Spleen (tissue), 11 donors: ENCODE data around the gene IMMP2L. TPM values are rescaled to one million over a fixed set of nuclear protein-coding genes. Genes with fewer than 3 reads are reported as not detected.
"Not testable (repeated sequence)": the region's sequence is repeated elsewhere in the genome, so short reads cannot be mapped to it uniquely, and the experiment has no call there.

ENCODE experiments used
- DNase-seq: peaks from one replicate; pipeline ENCODE4 v3.0.0-alpha.2; 2020
- H3K27ac ChIP-seq, 8 donors: fragments of 200-600 bp; sonication (generic) in 7 of 8; 1 replicate in 4 of 8; 2 replicates in 4 of 8; pipeline versions ENCODE4 v1.5.0 to v1.8.0; 2016 to 2021; ENCODE audit warnings: inconsistent platforms in 4 of 8, mild to moderate bottlenecking in 4 of 8, moderate library complexity in 1 of 8
- H3K27me3 ChIP-seq, 7 donors: fragments of 200-600 bp; sonication (generic) in 6 of 7; replicated peaks in 1 of 7; 1 replicate in 4 of 7; 2 replicates in 3 of 7; pipeline versions ENCODE4 v1.5.0 to v1.8.0; 2016 to 2021; ENCODE audit warnings: inconsistent platforms in 3 of 7, mild to moderate bottlenecking in 1 of 7
- H3K36me3 ChIP-seq, 6 donors: fragments of 200-600 bp; sonication (generic) in 5 of 6; 1 replicate in 4 of 6; 2 replicates in 2 of 6; pipeline versions ENCODE4 v1.5.0 to v1.8.0; 2016 to 2021; ENCODE audit warnings: inconsistent platforms in 2 of 6
- H3K4me1 ChIP-seq, 6 donors: fragments of 200-600 bp; sonication (generic) in 5 of 6; 1 replicate in 3 of 6; 2 replicates in 3 of 6; pipeline versions ENCODE4 v1.5.0 to v1.8.0; 2016 to 2021; ENCODE audit warnings: inconsistent platforms in 3 of 6
- H3K4me3 ChIP-seq, 8 donors: fragments of 200-600 bp; sonication (generic) in 7 of 8; 1 replicate in 4 of 8; 2 replicates in 4 of 8; pipeline versions ENCODE4 v1.5.0 to v1.8.0; 2016 to 2021; ENCODE audit warnings: inconsistent platforms in 4 of 8, mild to moderate bottlenecking in 4 of 8, moderate library complexity in 2 of 8
- H3K9me3 ChIP-seq, 8 donors: fragments of 200-600 bp; sonication (generic) in 7 of 8; 1 replicate in 4 of 8; 2 replicates in 4 of 8; pipeline versions ENCODE4 v1.5.0 to v1.8.0; 2016 to 2021; ENCODE audit warnings: inconsistent platforms in 4 of 8
- POLR2A ChIP-seq, 3 donors: fragments of 450-650 bp; IDR thresholded peaks; one replicate each; pipeline ENCODE4 v1.5.1; 2017; ENCODE audit warnings: antibody characterized with exemption in 3 of 3, mild to moderate bottlenecking in 1 of 3
- POLR2AphosphoS5 ChIP-seq, 3 donors: sonication (generic); formaldehyde crosslinking; IDR thresholded peaks; one replicate each; pipeline ENCODE4 v1.5.1; 2017; ENCODE audit warnings: antibody characterized with exemption in 3 of 3
- WGBS, 5 donors: extraction: QIAGEN DNeasy Blood & Tissue Kit in 3 of 5; methylation state at CpG; one replicate each; pipeline versions ENCODE4 v1.1.5 to v1.1.7; 2013 to 2018; 5-methylcytosine and 5-hydroxymethylcytosine counted together
- intact Hi-C: fragments of 100-400 bp; cut with DNase I; formaldehyde crosslinking; loops from one replicate; pipeline ENCODE4 v1.15.0; 2023; ENCODE audit warnings: low total_unique reads
- polyA plus RNA-seq, 3 donors: library from polyadenylated mRNA; stranded (reverse); fragments of 200-250 nt; gene quantifications; one replicate each; pipeline ENCODE4 v1.2.1, GENCODE V29; 2013
- total RNA-seq, 7 donors: library from RNA; depleted of rRNA in 3 of 7; stranded (reverse); fragments of >200 nt in 3 of 7; fragmentation: NEBNext Ultra II Directional in 4 of 7; extraction: Animal tissue kit (Norgen Biotek cat#: 25700) in 4 of 7; gene quantifications; one replicate each; pipeline versions ENCODE4 v1.1.0 to v1.2.1, GENCODE V29; 2016 to 2021
- TF ChIP-seq, protein P1 (sequence below), 11 experiments: fragments of 200-600 bp in 7 of 11; fragments of 450-650 bp in 4 of 11; sonication (generic) in 4 of 11; IDR thresholded peaks in 8 of 11; conservative IDR thresholded peaks in 3 of 11; 1 replicate in 7 of 11; 2 replicates in 4 of 11; pipeline versions ENCODE4 v1.4.0 to v1.8.0; 2016 to 2021; ENCODE audit warnings: antibody characterized with exemption in 11 of 11, inconsistent platforms in 4 of 11, mild to moderate bottlenecking in 1 of 11
- donor health status: healthy with polysubstance abuse.
- donor health status: DM: no; HTN: no; CAD: no; lungs with moderate emphysema.
- donor health status: DM: no; HTN: no; CAD: no.
- donor health status: Bipolar disorder and iron deficiency.
- donor health status: healthy.
- donor health status: DM: no; HTN: no; CAD: no.
- donor health status: DM: yes; HTN: yes; CAD: no.

The IMMP2L gene
- total and polyA plus RNA-seq, 10 donors: 6.5 to 32.7 (median 9.8) TPM

GRCh38 chr7:111459757-111460280, 102.5 kb downstream of the IMMP2L start:
- H3K4me3 ChIP-seq: no peak overlapping the region
- no peaks in the 10 kb centered on the region for H3K9me3 ChIP-seq
- 81 to 89% (median 85%) methylated on average over 2 of the region's 2 CpGs for WGBS, 5 donors
- H3K27me3 ChIP-seq: no peaks in the 10 kb centered on the region
- H3K27ac ChIP-seq: no peak overlapping the region
- H3K4me1 ChIP-seq: no peaks in the 10 kb centered on the region
- intact Hi-C loops: no loop called here
- H3K36me3 ChIP-seq: no peaks in the 10 kb centered on the region
- DNase-seq: no peak
- no peak for TF ChIP-seq POLR2AphosphoS5 (IDR thresholded peaks at IDR 0.05)
- TF ChIP-seq POLR2A (IDR thresholded peaks at IDR 0.05): no peak
- TF ChIP-seq, protein P1, sequence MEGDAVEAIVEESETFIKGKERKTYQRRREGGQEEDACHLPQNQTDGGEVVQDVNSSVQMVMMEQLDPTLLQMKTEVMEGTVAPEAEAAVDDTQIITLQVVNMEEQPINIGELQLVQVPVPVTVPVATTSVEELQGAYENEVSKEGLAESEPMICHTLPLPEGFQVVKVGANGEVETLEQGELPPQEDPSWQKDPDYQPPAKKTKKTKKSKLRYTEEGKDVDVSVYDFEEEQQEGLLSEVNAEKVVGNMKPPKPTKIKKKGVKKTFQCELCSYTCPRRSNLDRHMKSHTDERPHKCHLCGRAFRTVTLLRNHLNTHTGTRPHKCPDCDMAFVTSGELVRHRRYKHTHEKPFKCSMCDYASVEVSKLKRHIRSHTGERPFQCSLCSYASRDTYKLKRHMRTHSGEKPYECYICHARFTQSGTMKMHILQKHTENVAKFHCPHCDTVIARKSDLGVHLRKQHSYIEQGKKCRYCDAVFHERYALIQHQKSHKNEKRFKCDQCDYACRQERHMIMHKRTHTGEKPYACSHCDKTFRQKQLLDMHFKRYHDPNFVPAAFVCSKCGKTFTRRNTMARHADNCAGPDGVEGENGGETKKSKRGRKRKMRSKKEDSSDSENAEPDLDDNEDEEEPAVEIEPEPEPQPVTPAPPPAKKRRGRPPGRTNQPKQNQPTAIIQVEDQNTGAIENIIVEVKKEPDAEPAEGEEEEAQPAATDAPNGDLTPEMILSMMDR (IDR thresholded peaks at IDR 0.05 in 8 of 11, conservative IDR thresholded peaks at IDR 0.05 in 3 of 11): no peak

DNA sequence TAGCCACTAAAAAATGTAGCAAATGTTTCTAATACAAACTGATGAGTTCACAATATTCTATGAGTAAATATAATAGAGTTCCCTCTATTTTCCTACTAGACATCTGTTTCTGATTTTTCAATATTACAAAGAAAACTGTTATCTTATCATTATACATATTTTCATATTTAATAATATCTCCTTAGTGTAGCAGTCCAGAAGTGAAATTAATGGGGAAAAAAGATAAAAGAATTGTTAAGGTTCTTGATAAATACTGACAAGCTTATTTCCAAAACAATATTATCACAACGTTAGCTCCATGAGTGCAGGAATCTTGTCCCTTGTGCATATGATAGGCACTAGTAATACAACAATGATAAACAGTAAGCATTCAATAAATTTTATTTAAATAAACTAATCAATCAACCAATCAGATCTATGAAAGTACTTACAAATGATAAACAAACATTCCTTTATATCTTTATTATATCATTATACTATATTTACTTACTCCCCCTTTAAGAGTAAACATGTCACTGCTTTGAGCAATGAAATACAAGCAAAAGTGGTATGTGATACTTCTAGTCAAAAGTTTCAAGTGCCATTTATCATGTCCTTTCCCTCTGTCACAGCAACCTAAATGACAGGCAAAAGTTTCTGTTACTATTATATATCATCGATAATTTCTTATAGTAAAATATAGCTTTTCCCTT, 103.1 kb downstream of the IMMP2L start:
- H3K9me3 ChIP-seq: no peaks in the 10 kb centered on the region
- H3K4me3 ChIP-seq: no peak overlapping the region
- no peaks in the 10 kb centered on the region for H3K27me3 ChIP-seq
- intact Hi-C loops: no loop called here
- no peak for DNase-seq
- no peak overlapping the region for H3K27ac ChIP-seq
- no peaks in the 10 kb centered on the region for H3K36me3 ChIP-seq
- 86 to 95% (median 89%) methylated on average over 2 of the region's 2 CpGs for WGBS, 5 donors
- no peaks in the 10 kb centered on the region for H3K4me1 ChIP-seq
- TF ChIP-seq, protein P1 (IDR thresholded peaks at IDR 0.05 in 8 of 11, conservative IDR thresholded peaks at IDR 0.05 in 3 of 11): no peak
- TF ChIP-seq POLR2A (IDR thresholded peaks at IDR 0.05) (no peak), POLR2AphosphoS5 (IDR thresholded peaks at IDR 0.05) (no peak)

DNA sequence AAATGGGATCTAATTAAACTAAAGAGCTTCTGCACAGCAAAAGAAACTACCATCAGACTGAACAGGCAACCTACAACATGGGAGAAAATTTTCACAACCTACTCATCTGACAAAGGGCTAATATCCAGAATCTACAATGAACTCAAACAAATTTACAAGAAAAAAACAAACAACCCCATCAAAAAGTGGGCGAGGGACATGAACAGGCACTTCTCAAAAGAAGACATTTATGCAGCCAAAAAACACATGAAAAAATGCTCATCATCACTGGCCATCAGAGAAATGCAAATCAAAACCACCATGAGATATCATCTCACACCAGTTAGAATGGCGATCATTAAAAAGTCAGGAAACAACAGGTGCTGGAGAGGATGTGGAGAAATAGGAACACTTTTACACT, 111.6 kb downstream of the IMMP2L start:
- H3K4me1 ChIP-seq, DNase-seq, H3K4me3 ChIP-seq, H3K27me3 ChIP-seq, H3K27ac ChIP-seq, H3K36me3 ChIP-seq, intact Hi-C loops: not testable (repeated sequence)
- H3K9me3 ChIP-seq: peaks cover 0 to 13% (median 4%) of the 10 kb centered on the region in 8 donors
- 89 to 100% (median 94%) methylated on average over 1 of the region's 2 CpGs for WGBS, 5 donors

DNA sequence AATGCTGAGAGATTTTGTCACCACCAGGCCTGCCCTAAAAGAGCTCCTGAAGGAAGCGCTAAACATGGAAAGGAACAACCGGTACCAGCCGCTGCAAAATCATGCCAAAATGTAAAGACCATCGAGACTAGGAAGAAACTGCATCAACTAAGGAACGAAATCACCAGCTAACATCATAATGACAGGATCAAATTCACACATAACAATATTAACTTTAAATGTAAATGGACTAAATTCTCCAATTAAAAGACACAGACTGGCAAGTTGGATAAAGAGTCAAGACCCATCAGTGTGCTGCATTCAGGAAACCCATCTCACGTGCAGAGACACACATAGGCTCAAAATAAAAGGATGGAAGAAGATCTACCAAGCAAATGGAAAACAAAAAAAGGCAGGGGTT, 114.8 kb downstream of the IMMP2L start:
- H3K27ac ChIP-seq, DNase-seq, H3K36me3 ChIP-seq, H3K27me3 ChIP-seq, H3K4me1 ChIP-seq, H3K9me3 ChIP-seq, intact Hi-C loops, H3K4me3 ChIP-seq: not testable (repeated sequence)
- WGBS, 5 donors: 79 to 91% (median 84%) methylated on average over 4 to 5 of the region's 6 CpGs

DNA sequence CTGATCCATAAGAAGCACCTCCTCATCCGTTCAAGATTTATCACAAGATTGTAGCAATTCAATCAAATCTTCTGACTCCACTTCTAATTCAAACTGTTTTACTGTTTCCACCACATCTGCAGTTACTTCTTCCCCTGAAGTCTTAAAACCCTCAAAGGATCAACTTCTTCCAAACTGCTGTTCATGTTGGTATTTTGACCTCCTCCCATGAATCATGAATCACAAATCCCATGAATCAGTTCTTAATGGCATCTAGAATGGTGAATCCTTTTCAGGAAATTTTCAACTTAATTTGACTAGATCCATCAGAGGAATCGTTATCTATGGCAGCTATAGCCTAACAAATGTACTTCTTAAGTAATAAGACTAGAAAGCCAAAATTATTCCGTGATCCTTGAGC, 122.3 kb downstream of the IMMP2L start:
- H3K27me3 ChIP-seq: no peaks in the 10 kb centered on the region
- no peak overlapping the region for H3K27ac ChIP-seq
- H3K4me1 ChIP-seq: no peaks in the 10 kb centered on the region
- DNase-seq: no peak
- 88 to 93% (median 92%) methylated on average over 3 of the region's 3 CpGs for WGBS, 5 donors
- H3K36me3 ChIP-seq: peaks cover 0 to 8% (median 0%) of the 10 kb centered on the region in 6 donors
- H3K4me3 ChIP-seq: no peak overlapping the region
- intact Hi-C loops: no loop called here
- H3K9me3 ChIP-seq: peaks cover 0 to 28% (median 19%) of the 10 kb centered on the region in 8 donors
- TF ChIP-seq POLR2AphosphoS5 (IDR thresholded peaks at IDR 0.05) (no peak), POLR2A (IDR thresholded peaks at IDR 0.05) (no peak)
- TF ChIP-seq, protein P1 (IDR thresholded peaks at IDR 0.05 in 8 of 11, conservative IDR thresholded peaks at IDR 0.05 in 3 of 11): no peak
